MCF 10A (cell line): ENCODE measurements around the gene C19orf25. TPM values are rescaled to one million over a fixed set of nuclear protein-coding genes. Genes with fewer than 3 reads are reported as not detected.
"Not testable (repeated sequence)": the region's sequence is repeated elsewhere in the genome, so short reads cannot be mapped to it uniquely, and the experiment has no call there.

ENCODE experiments used
- BruUV-seq: library from RNA; stranded (reverse); fragments of 400-500 nt; replicated peaks from 2 replicates; lab custom pipeline; 2021; lab: Mats Ljungman, UMichigan
- CTCF ChIA-PET: fragments of 300-600 bp; sonication (Branson Sonifier 250); formaldehyde crosslinking; extraction: SDS; loops from one replicate; lab custom pipeline; 2021; ENCODE audit warnings: antibody characterized with exemption, inconsistent platforms; lab: Yijun Ruan, JAX
- POLR2A ChIA-PET: fragments of 300-600, 350-650 bp; sonication (Branson Sonifier 250); formaldehyde crosslinking; extraction: SDS; loops from one replicate; lab custom pipeline; 2020; ENCODE audit warnings: antibody characterized with exemption, inconsistent platforms; lab: Yijun Ruan, JAX
- DNase-seq: peaks from one replicate; pipeline ENCODE4 v3.0.0-alpha.2; 2018; ENCODE audit not compliant: unreplicated experiment
- H3K27ac Mint-ChIP-seq: one replicate; pipeline ENCODE4 v1.8.0; 2022; ENCODE audit warnings: mild to moderate bottlenecking, low read depth, mixed read lengths; ENCODE audit not compliant: unreplicated experiment
- H3K27me3 Mint-ChIP-seq: one replicate; pipeline ENCODE4 v1.8.0; 2022; ENCODE audit warnings: mixed read lengths; ENCODE audit not compliant: insufficient read depth, unreplicated experiment
- H3K36me3 Mint-ChIP-seq: one replicate; pipeline ENCODE4 v1.8.0; 2022; ENCODE audit warnings: mild to moderate bottlenecking, moderate library complexity, mixed read lengths; ENCODE audit not compliant: insufficient read depth, unreplicated experiment
- H3K4me1 Mint-ChIP-seq: one replicate; pipeline ENCODE4 v1.8.0; 2022; ENCODE audit warnings: mixed read lengths; ENCODE audit not compliant: insufficient read depth, unreplicated experiment
- H3K4me3 Mint-ChIP-seq: one replicate; pipeline ENCODE4 v1.8.0; 2022; ENCODE audit warnings: mild to moderate bottlenecking, moderate library complexity, mixed read lengths; ENCODE audit not compliant: unreplicated experiment
- H3K9me3 Mint-ChIP-seq: one replicate; pipeline ENCODE4 v1.8.0; 2022; ENCODE audit warnings: mixed read lengths; ENCODE audit not compliant: unreplicated experiment
- intact Hi-C: fragments of 100-400 bp; cut with micrococcal nuclease; formaldehyde crosslinking; loops from 2 replicates; pipeline ENCODE4 v1.14.1; 2022
- total RNA-seq: library from RNA; stranded (reverse); gene quantifications from 2 replicates; pipeline ENCODE4 v1.2.3, GENCODE V29; 2022
- TF ChIP-seq, protein P1 (sequence below): fragments of 200-600 bp; IDR thresholded peaks from one replicate; pipeline ENCODE4 v1.8.0; 2022; ENCODE audit warnings: antibody characterized with exemption, mild to moderate bottlenecking; ENCODE audit not compliant: unreplicated experiment

The C19orf25 gene
- total RNA-seq, 1 experiment from 2014 or later: 40.5 TPM

- POLR2A ChIA-PET: no interaction called here
- H3K4me3 Mint-ChIP-seq: no peak overlapping the region
Measured at GRCh38 chr19:1482361-1483130, 3.5 kb upstream of the C19orf25 start.

GRCh38 chr19:1481893-1482360, 2.9 kb upstream of the C19orf25 start:
- Mint-ChIP-seq H3K4me3 (no peak overlapping the region), H3K27ac (no peak overlapping the region), H3K4me1 (peaks cover 10% of the 10 kb centered on the region), H3K36me3 (peaks cover 16% of the 10 kb centered on the region), H3K27me3 (no peaks in the 10 kb centered on the region), H3K9me3 (no peaks in the 10 kb centered on the region)
- CTCF ChIA-PET: interaction anchor here (0.5 kb wide), 1 partner anchor 17 kb away, joined by 3 read pairs; no protein-coding TSS in a partner anchor
- intact Hi-C loops: no loop called here
- DNase-seq: no peak
- TF ChIP-seq, protein P1, sequence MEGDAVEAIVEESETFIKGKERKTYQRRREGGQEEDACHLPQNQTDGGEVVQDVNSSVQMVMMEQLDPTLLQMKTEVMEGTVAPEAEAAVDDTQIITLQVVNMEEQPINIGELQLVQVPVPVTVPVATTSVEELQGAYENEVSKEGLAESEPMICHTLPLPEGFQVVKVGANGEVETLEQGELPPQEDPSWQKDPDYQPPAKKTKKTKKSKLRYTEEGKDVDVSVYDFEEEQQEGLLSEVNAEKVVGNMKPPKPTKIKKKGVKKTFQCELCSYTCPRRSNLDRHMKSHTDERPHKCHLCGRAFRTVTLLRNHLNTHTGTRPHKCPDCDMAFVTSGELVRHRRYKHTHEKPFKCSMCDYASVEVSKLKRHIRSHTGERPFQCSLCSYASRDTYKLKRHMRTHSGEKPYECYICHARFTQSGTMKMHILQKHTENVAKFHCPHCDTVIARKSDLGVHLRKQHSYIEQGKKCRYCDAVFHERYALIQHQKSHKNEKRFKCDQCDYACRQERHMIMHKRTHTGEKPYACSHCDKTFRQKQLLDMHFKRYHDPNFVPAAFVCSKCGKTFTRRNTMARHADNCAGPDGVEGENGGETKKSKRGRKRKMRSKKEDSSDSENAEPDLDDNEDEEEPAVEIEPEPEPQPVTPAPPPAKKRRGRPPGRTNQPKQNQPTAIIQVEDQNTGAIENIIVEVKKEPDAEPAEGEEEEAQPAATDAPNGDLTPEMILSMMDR: no peak
- no TSS peak for BruUV-seq
- POLR2A ChIA-PET: no interaction called here

More at GRCh38 chr19:1482361-1483130, 3.5 kb upstream of the C19orf25 start:
- Mint-ChIP-seq H3K36me3 (peaks cover 10% of the 10 kb centered on the region), H3K27ac (no peak overlapping the region), H3K27me3 (no peaks in the 10 kb centered on the region), H3K9me3 (no peaks in the 10 kb centered on the region), H3K4me1 (peaks cover 6% of the 10 kb centered on the region)
- TF ChIP-seq, protein P1: no peak
- no peak for DNase-seq
- intact Hi-C loops: no loop called here
- CTCF ChIA-PET: interaction anchor here (0.5 kb wide), 1 partner anchor 17 kb away, joined by 3 read pairs; no protein-coding TSS in a partner anchor
- BruUV-seq: no TSS peak

GRCh38 chr19:1481224-1481892, 2.3 kb upstream of the C19orf25 start:
- Mint-ChIP-seq H3K36me3 (peaks cover 21% of the 10 kb centered on the region), H3K4me3 (no peak overlapping the region), H3K9me3 (no peaks in the 10 kb centered on the region), H3K27me3 (no peaks in the 10 kb centered on the region), H3K27ac (no peak overlapping the region), H3K4me1 (peaks cover 10% of the 10 kb centered on the region)
- ChIA-PET CTCF (no interaction called here), POLR2A (no interaction called here)
- intact Hi-C loops: no loop called here
- TF ChIP-seq, protein P1: no peak
- DNase-seq: no peak
- BruUV-seq: no TSS peak

DNA sequence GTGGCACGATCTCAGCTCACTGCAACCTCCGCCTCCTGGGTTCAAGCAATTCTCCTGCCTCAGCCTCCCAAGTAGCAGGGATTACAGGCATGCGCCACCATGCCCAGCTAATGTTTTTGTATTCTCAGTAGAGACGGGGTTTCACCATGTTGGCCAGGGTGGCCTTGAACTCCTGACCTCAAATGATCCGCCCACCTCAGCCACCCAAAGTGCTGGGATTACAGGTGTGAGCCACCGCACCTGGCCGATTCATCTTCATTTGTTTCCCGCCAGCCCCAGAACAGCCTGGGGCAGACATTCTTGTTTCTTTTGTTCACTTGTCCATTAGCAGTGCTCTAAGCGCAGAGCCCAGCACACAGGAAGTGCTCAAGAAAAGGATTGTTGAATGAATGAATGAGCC, 2.0 kb downstream of the C19orf25 start:
- intact Hi-C loops, H3K27ac Mint-ChIP-seq, H3K9me3 Mint-ChIP-seq, H3K27me3 Mint-ChIP-seq, H3K4me1 Mint-ChIP-seq, BruUV-seq, DNase-seq: not testable (repeated sequence)
- peak overlapping the region; percentile 95 for H3K4me3 Mint-ChIP-seq
- ChIA-PET CTCF (interaction anchor here (1.6 kb wide), 1 partner anchor 19 kb away, joined by 8 read pairs; no protein-coding TSS in a partner anchor), POLR2A (interaction anchor here (1.1 kb wide), 1 partner anchor 23 kb away, joined by 7 read pairs; no protein-coding TSS in a partner anchor)
- H3K36me3 Mint-ChIP-seq: peaks cover 40% of the 10 kb centered on the region
